ENCODE data around the gene BCAS3. TPM values are rescaled to one million over a fixed set of nuclear protein-coding genes. Genes with fewer than 3 reads are reported as not detected.
A peak's percentile ranks its signal among the peaks of the same experiment; 100 is the strongest.

The BCAS3 gene
- total RNA-seq, 2 experiments from 2014 or later, result 13.4 to 14.5 TPM

DNA sequence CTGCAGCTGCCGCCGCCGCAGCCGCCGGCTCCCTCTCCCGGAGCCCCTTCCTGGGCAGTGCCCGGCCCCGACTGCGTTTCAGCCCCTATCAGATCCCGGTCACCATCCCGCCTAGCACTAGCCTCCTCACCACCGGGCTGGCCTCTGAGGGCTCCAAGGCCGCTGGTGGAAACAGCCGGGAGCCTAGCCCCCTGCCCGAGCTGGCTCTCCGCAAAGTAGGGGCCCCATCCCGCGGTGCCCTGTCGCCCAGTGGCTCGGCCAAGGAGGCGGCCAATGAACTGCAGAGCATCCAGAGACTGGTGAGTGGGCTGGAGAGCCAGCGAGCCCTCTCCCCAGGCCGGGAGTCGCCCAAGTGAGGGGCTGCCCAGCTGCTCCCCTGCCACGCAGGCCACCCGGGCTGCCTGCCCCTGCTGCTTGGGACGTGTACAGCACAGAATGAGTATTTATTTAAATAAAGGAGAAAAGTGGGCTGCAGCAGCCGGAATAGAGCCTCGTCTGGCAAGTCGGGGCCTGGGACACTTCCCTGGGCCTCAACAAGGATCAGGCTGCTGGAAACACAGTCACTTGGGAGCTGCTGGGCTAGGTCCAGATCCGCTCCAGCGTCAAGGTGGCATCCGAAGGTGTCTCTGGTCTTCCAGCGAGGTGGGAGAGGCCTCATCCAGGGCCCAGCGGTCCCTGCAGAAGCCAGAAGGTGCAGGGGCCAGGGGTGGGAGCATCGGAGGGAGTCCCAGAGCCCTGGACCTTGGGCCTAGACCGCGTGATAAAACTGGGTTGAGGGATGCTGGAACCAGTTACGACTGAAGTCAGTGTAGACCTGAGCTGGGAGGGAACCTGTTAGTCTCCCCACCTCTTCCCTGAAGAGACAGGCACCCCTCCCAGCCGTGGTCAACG, 730.7 kb downstream of the BCAS3 start:
- H3K27ac ChIP-seq (ENCODE audit: low read depth, low read length, poor library complexity, severe bottlenecking), result no peak overlapping the region
- no peaks in the 10 kb centered on the region for H3K9me3 ChIP-seq (ENCODE audit: low read length)
- peaks cover 16% of the 10 kb centered on the region for H3K4me1 ChIP-seq (ENCODE audit: insufficient read depth, low read length, poor library complexity, severe bottlenecking)
- ChIA-PET POLR2A (no interaction called here), CTCF (ENCODE audit: unreplicated experiment) (no interaction called here)
- no peak for DNase-seq (ENCODE audit: low spot score)
- H3K4me3 ChIP-seq (ENCODE audit: low read depth, low read length, poor library complexity, severe bottlenecking), result no peak overlapping the region
- no peaks in the 10 kb centered on the region for H3K36me3 ChIP-seq (ENCODE audit: insufficient read depth, low read length)
- H3K79me2 ChIP-seq (ENCODE audit: insufficient read depth, low read depth, low read length), result no peaks in the 10 kb centered on the region
- no peaks in the 10 kb centered on the region for H4K20me1 ChIP-seq (ENCODE audit: insufficient read depth, low read length)
- no peaks in the 10 kb centered on the region for H3K9me2 ChIP-seq (ENCODE audit: insufficient read depth, low read length)
- TF ChIP-seq EZH2phosphoT487 (IDR thresholded peaks at IDR 0.05; ENCODE audit: borderline replicate concordance, low read depth, low read length), result no peak
- TF ChIP-seq, protein P1, sequence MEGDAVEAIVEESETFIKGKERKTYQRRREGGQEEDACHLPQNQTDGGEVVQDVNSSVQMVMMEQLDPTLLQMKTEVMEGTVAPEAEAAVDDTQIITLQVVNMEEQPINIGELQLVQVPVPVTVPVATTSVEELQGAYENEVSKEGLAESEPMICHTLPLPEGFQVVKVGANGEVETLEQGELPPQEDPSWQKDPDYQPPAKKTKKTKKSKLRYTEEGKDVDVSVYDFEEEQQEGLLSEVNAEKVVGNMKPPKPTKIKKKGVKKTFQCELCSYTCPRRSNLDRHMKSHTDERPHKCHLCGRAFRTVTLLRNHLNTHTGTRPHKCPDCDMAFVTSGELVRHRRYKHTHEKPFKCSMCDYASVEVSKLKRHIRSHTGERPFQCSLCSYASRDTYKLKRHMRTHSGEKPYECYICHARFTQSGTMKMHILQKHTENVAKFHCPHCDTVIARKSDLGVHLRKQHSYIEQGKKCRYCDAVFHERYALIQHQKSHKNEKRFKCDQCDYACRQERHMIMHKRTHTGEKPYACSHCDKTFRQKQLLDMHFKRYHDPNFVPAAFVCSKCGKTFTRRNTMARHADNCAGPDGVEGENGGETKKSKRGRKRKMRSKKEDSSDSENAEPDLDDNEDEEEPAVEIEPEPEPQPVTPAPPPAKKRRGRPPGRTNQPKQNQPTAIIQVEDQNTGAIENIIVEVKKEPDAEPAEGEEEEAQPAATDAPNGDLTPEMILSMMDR (conservative IDR thresholded peaks at IDR 0.05; ENCODE audit: low read length), result no peak
- peak overlapping the region; percentile 67; the same call in 1 of the 2 replicates for H3K4me2 ChIP-seq (ENCODE audit: low read length)
- intact Hi-C loops (cut with micrococcal nuclease; ENCODE audit: unreplicated experiment), result no loop called here
- H2AFZ ChIP-seq (ENCODE audit: low read length), result no peak overlapping the region
- no TSS peak for BruUV-seq (replicated peaks)

DNA sequence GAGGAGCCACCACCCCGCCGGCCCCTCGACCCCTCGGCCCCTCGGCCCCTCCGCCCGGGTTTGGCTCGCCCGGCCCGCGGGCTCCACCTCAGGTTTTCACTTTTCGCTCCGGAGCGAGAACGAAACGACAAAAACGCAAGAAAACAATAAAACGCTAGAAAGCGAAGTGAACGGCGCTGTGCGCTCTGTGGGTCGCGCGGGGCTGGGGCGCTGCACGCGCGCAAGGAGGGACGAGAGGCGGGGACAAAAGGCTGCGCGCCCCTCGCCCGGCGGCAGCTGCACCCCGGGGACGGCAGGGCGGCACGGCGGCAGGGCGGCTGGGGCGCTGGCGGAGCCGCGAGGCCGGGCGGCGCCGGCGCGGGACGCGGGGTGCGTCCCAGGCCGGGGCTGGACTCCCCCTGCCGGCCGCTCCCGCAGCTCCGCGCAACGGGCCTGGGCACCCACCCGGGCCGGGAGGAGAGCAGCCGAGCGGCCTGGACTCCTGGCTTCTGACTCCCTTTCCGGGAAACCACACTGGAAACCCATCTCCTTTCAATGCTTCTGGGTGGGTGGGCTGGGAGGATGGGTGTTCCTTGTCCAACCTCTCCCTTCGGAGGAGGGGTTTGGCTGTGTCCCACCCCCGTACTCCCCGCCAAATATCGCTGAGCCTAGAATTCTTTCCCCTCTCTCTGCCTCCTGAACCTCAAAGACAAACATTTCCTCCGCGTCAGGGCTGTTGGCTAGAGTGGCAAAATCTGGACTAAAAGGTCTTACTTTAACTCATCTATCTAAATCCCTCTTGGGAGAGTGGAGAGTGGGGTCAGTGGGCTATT, 731.9 kb downstream of the BCAS3 start:
- Histone ChIP-seq H3K4me3 (ENCODE audit: low read depth, low read length, poor library complexity, severe bottlenecking) (peak overlapping the region; percentile 45), H3K36me3 (ENCODE audit: insufficient read depth, low read length) (no peaks in the 10 kb centered on the region), H2AFZ (ENCODE audit: low read length) (no peak overlapping the region), H3K4me2 (ENCODE audit: low read length) (peak overlapping the region; percentile 73), H3K9me3 (ENCODE audit: low read length) (no peaks in the 10 kb centered on the region), H3K9me2 (ENCODE audit: insufficient read depth, low read length) (no peaks in the 10 kb centered on the region), H4K20me1 (ENCODE audit: insufficient read depth, low read length) (no peaks in the 10 kb centered on the region), H3K79me2 (ENCODE audit: insufficient read depth, low read depth, low read length) (no peaks in the 10 kb centered on the region), H3K4me1 (ENCODE audit: insufficient read depth, low read length, poor library complexity, severe bottlenecking) (peaks cover 16% of the 10 kb centered on the region), H3K27ac (ENCODE audit: low read depth, low read length, poor library complexity, severe bottlenecking) (no peak overlapping the region)
- intact Hi-C loops (cut with micrococcal nuclease; ENCODE audit: unreplicated experiment), result loop anchor here (5.0 kb wide), 1 partner anchor 658 kb away; the partner anchor contains the start of gene MED13
- no TSS peak for BruUV-seq (replicated peaks)
- CTCF ChIA-PET (ENCODE audit: unreplicated experiment), result no interaction called here
- no peak for TF ChIP-seq EZH2phosphoT487 (IDR thresholded peaks at IDR 0.05; ENCODE audit: borderline replicate concordance, low read depth, low read length)
- TF ChIP-seq, protein P1 (conservative IDR thresholded peaks at IDR 0.05; ENCODE audit: low read length), result no peak
- DNase-seq (ENCODE audit: low spot score), result no peak
- POLR2A ChIA-PET, result no interaction called here
